T47D (cell line): ENCODE measurements around the gene LPIN1.

Source experiments
- DNase-seq, 2 experiments: peaks; one replicate each; pipeline versions ENCODE4 v3.0.0 to v3.0.0-alpha.2; 2011 to 2012; ENCODE audit warnings: low read depth in 1 of 2, low spot score in 1 of 2
- JUND ChIP-seq: IDR thresholded peaks from 2 replicates; pipeline ENCODE4 v1.6.1; 2012; ENCODE audit warnings: low read depth
- in situ Hi-C: cut with HindIII; loops from 2 replicates; pipeline ENCODE4 v1.10.0; 2016; ENCODE audit warnings: low sequenced_read_pairs, low pct_unique_long_range_greater_than_20kb

LPIN1 gene

DNA sequence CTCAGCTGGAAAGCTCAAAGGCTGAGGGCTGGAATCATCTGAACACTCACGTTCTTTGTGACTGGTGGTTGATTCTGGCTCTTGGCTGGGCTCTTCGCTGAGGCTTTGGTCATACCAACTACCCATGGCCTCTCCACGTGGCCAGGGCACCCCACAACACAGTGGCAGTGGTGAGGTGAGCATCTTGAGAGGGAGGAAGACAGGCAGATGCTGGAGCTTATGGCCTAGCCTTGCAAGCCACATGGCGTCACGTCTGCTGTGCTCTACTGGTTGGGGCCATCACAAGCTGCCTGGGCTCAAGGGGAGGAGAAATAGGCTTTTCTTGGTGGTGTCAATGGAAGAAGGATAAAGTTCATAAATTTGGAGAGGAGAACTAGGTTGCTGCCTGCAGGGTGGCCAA, 19.6 kb downstream of the LPIN1 start:
- in situ Hi-C loops: no loop called here
- no peak for TF ChIP-seq JUND
- no peak for DNase-seq

DNA sequence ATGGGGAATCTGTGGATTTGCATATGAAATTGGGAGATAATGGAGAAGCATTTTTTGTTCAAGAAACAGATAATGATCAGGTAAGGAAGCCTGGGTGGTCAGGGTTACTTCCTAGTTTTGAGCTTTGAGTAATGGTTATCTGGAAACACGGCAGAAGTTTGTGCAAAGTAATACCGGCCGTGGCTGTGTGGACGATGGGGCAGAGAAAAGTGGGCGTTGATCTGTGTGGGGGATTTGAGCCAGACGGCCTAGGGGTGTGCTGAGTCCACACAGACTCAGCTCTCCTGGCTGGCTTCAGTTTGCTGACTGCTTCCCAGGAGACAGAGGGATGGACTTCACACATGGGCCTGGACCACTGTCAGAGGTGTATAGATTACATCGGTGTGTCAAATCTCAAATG, 21.3 kb downstream of the LPIN1 start:
- in situ Hi-C loops: no loop called here
- DNase-seq: no peak
- TF ChIP-seq JUND: no peak

GRCh38 chr2:11768946-11769345, 22.5 kb downstream of the LPIN1 start:
- in situ Hi-C loops: no loop called here
- no peak for TF ChIP-seq JUND
- DNase-seq: no peak

GRCh38 chr2:11769516-11769915, 23.1 kb downstream of the LPIN1 start:
- DNase-seq: no peak
- in situ Hi-C loops: no loop called here
- TF ChIP-seq JUND: no peak

- no peak for TF ChIP-seq JUND
- no peak for DNase-seq
- in situ Hi-C loops: no loop called here
Observed at GRCh38 chr2:11770531-11771188, 24.2 kb downstream of the LPIN1 start.

- no peak for DNase-seq
- TF ChIP-seq JUND: no peak
- in situ Hi-C loops: no loop called here
Observed at GRCh38 chr2:11771971-11772615, 25.7 kb downstream of the LPIN1 start.

- in situ Hi-C loops: no loop called here
- DNase-seq: no peak
- TF ChIP-seq JUND: no peak
Observed at GRCh38 chr2:11773111-11773510, 26.7 kb downstream of the LPIN1 start.

- DNase-seq: no peak
- no peak for TF ChIP-seq JUND
- in situ Hi-C loops: no loop called here
Observed at GRCh38 chr2:11773747-11774525, 27.5 kb downstream of the LPIN1 start.

DNA sequence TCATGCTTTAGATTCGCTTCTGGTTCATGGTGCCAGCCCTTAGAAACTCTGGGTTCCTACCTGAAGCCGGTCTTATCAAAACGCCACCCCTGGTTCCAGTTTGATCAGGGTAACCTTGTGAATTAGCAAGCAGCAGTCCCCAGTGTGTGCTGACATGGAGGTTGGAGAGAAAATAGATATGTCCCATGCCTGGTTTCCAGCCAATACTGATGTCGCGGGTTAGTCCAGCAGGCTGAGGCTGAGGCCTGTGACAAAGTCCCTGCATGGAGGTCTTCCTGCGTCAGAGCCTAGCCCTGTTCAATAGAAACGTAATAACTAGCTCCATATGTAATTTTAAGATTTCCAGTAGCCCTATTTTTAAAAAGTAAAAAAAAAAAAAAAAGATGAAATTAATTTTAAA, 28.2 kb downstream of the LPIN1 start:
- in situ Hi-C loops: no loop called here
- no peak for TF ChIP-seq JUND
- no peak for DNase-seq

- in situ Hi-C loops: no loop called here
- TF ChIP-seq JUND: no peak
- no peak for DNase-seq
Observed at GRCh38 chr2:11775384-11775783, 29.0 kb downstream of the LPIN1 start.

DNA sequence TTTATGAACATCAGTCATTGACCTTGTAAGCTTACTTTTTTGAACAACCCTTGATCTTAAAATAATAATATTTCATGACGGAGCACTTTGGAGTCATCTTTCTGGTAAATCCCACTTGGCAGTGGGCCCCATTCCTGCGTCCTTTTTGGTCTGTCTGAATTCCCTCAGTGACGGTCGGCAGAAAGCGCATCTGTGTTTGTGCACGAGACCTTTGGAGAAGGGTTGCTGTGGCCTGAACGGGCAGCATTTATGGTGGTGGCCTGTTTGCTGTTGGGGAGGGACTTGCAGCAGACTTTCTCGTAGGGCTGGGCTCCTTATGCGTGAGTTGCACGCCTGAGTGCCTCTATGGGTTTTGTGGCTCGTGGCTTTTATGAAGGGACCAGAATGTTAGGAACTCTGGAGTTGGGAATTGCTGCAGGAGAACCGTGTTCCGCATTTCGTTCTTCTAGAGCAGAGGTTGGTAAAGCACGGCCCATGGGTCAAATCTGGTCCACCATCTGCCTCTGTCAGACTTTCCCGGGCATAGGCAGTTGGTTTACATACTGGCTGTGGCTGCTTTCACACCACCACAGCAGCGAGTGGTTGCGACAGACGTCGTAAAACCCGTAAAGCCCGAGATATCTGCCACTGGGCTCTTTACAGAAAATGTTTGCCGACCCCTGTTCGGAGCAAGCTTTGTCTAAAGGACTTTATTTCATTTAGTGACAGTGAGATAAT, 30.8 kb downstream of the LPIN1 start:
- no peak for TF ChIP-seq JUND
- in situ Hi-C loops: no loop called here
- DNase-seq: no peak

DNA sequence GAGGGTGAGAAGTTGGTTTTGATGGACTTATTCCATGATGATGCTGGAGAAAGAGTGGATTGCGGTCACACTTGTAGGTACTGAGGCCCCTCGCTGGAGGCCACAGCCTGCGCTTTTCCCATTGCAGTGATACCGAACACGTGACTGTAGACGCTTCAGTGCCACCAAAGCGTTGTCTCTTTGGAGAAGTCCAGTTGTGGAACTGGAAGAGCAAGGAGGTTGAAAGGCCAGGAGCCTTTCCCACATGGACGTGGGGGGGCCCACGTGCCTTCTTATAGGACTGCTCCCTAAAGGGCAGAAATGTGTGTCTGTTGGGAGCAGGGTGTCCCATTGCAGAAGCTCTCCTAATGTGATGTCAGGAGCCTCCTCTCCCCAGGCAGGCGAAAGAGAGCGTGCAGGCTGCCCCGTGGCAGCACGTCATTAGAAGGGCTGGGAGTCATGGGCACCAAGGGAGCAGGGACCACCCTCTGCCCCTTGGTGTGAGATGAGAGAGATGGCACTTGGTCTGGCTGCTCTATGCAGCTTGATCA, 31.5 kb downstream of the LPIN1 start:
- no peak for TF ChIP-seq JUND
- DNase-seq: no peak
- in situ Hi-C loops: no loop called here

DNA sequence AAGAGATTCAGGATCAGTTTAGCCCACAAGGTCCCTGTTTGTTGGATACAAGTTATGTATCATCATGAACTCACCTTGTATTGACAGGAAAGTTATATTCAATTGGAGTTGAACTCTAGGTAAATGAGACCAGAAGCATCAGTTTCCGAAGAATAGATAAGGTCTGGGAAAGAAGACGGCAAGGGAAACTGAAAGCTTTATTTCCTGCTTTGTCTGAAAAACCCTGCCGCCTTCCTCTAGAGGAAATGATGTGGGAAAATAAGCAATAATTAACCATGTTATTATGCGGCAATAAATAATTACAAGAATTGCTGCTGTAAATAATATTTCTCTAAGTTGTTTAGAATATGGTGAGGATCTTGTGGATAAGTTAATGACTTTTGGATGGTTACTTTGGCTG, 32.0 kb downstream of the LPIN1 start:
- DNase-seq: no peak
- in situ Hi-C loops: no loop called here
- TF ChIP-seq JUND: no peak
